Endothelial cell of hepatic sinusoid (primary cell): Measurements from ENCODE around the gene CHD2.
"Not testable (repeated sequence)": the region's sequence is repeated elsewhere in the genome, so short reads cannot be mapped to it uniquely, and the experiment has no call there.

Experiments
- in situ Hi-C: cut with HindIII; loops from 2 replicates; pipeline ENCODE4 v1.10.0; 2017; ENCODE audit warnings: low sequenced_read_pairs

CHD2 gene

DNA sequence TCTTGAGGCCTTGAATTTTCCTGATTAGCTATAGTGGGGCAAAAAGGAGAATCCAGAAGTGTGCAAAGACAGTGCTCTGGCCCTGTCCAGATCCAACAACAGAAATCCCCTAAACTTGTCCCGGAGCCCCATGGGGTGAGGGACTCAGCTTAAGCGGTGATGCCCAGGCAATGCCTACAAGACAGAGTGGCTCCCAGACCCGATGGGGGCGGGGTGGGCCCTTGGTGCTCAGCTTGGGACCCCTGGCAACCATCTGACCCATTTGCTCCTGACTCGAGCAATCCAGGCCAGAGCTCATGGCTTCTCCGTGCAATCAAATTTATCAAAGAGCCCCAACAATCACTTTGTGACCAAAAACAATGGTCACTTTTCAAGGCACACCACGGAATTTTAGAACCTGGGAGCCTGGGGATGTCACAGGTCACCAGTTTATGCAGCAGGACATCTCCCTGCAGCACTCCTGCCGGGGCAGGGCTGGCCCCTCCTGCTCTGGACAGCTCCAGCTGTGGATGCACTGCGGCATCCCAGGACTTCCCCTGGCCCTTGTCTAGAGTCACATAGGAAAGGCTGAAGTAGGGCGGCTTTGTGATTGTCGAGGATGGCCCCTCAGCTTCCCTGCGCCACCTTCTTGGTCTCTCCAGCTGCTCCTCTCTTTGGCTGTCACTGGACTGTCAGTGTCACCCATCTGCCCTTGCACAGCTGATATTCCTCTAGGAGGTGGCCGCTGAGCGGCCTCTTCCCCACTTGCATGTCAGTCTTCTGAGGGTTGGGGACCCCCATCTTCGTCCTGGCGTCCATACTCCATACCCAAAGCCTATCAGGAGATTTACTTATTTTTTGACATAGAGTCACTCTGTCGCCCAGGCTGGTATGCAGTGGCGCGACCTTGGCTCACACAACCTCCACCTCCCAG is 160.5 kb downstream of the CHD2 start:
- in situ Hi-C loops = no loop called here

DNA sequence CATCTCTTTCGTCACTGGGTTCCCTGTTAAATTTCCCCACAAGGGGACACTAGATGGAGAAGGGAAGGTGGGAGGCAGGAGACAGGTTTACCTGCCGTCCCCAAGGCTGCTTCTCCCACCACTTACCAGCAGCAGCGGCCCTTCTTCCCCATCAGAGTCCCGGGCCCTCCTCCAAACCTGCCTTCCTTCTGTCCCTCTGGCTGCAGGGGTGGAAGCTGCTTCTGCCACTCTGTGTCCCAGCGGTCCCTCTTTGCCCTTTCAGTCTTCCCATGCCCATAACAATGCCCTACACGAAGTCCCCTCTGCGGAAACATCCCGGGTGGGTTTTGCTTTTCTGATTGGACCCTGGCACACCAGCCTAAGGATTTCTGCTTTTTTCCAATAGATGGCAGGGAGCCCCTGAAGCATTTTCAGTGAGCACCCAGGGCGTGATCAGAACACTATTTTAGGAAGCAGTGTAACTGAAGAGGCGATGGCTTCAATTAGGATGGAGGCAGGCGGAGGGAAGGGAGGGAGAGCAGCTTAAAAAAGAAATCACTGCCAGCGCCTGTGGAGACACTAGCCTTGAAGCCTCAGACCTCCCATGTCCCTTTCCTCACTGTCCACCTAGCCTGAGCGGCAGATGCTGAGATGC is 162.6 kb downstream of the CHD2 start:
- in situ Hi-C loops = not testable (repeated sequence)

DNA sequence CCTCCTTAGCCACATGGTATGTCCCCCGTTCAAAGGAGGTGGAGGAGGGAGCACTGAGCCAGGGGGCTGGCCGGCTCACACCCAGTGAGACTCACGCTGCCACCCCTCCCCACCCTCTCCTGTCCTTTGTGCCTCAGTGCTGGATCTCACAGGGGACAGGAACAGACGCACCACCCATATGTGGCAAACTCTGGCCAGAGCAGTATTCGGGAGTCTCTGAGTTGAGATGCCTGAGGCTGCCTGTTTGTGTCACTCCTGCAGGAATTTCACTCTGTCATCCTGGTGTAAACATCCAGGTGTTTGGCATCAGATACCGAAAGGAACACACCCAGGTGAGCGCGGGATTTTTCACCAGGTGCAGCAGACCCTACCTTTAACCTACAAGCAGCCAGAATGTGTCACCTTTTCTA is 163.1 kb downstream of the CHD2 start:
- in situ Hi-C loops = no loop called here

DNA sequence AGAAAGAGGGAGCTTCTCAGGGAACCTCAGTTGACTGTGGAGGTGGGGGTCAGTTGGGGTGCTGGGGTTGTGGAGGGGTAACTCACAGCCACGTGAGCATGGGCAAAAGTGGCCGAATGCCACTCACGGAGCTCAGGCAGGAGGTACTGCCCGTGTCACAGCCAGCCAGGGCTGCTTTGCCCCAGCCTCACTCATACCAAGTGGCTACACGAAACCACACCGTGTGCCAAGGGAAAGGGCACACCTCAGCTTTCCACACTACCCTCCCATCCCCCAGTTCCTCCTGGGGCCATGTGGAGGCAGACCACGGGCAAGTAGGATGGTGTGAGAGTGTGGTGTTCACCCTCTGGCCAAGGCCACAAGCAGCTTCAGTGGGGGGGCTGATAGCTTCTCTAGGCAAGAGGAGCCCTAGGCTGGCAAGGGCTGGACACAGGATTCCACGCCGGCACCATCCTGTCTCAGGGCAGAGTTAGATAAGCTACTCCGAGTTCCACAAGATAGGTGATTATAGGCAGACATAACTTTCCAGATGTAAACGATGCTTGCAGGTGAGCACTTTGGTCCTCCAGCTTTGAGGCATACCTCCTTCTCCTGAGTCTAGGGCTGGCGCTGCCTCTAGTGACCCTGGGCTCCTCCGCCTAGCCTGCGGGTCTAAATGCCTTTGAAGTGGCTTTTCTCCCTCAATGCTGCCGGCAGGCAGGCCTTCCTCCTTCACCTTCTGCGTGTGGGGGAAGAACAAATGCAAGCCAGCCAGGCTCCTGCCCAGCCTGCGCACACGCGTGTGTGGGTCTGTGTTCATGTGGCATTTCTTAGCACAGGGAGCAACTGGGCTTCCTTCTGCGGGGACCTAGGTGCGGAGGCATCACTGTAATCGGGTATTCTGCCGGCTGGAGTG is 163.9 kb downstream of the CHD2 start:
- in situ Hi-C loops = no loop called here

DNA sequence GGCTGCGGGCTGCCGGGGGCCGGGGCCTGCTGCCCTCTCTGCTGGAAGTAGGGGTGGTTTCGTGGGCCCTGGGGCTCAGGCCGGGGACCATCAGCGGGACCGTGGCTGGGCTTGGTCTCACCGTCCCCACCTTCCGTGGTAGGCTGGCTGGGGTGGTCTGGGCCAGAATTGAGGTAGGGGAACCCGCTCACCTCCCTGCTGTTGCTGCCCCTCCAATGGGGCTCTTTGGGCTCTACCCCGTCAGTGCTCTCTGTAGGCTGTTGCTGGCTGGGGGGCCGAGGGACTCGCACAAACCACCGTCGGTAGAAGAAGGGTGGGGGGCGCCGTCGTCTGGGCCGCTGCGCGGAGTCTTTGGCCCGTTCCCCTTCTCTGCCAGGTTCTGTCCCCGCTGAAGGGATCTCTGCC is 165.5 kb downstream of the CHD2 start:
- in situ Hi-C loops = no loop called here

DNA sequence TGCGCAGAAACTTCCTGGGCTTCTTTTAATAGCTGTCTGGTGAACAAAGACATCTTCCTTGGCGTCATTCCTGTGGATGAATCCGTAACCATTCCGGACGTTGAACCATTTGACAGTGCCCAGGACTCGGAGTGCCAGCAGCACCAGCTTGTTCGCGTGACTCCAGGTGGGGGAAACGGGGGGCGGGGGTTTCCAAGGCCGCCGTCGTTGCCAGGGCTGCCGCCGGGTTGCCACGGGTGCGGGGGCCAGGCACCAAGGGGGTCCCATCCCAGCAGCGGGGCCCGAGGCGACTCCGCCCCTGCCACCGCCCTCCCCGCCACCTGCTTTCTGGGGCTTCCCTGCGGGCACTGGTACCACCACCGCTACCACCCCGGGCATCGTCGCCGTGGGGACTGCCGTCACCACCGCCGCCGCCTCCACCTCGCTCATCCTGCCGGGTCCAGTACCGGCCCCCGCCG is 166.1 kb downstream of the CHD2 start:
- in situ Hi-C loops = no loop called here

DNA sequence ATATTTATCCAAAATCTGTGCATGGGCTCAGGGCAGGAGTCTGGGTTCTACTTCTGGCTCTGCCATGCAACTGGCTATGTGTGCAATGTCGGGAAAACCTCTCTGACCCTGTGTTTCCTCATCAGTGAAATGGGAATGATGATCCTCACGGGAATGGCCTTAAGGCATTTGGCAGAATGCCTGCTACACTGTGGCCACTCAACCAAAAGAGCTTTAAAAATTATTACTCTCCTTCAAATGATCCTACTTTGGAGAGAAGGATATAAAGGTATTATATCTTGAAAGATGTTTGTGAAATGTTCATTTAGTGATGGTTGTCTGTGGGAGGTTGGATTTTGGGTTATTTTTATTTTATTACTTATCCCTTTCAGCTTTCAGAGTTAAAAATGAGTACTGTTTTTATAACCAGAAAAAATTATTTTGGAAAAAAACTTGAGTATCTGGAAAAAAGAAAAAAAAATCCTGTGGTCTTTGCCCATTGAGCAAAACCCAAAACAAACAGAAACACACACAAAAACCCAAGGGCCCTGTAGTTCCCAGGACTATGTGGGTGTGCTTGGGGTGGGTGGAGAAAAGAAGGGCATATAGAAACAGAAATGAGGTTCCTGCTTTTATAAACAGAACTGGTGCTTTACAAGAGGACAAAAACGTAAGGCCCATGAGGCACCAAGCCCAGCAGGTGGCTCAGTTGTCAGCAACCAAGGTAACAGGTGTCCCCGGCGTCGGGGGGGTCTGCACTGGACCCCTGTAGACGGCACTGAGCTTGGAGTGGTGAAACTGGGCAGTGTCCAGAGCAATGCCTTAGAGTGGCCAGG is 166.9 kb downstream of the CHD2 start:
- in situ Hi-C loops = no loop called here

DNA sequence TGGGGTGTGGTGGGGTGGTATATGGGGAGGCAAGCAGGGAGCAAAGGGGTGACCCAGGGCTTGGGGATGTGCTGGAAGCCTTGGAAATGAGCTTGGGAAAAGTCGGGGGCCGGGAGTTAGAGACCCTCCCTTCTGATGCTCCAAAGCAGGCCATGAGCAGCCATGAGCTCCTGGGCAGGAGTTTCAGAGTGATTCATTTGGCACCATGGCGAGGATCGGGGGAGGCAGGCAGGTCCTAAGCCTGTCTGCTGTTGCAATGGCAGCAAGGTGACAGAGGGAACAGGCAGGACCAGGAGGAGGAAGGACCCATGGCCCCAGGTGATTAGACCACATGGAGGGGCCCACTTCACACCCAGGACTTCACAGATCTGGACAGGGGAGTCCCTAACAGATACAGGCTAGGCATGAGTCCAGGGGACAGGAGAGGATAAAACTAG is 167.5 kb downstream of the CHD2 start:
- in situ Hi-C loops = no loop called here

DNA sequence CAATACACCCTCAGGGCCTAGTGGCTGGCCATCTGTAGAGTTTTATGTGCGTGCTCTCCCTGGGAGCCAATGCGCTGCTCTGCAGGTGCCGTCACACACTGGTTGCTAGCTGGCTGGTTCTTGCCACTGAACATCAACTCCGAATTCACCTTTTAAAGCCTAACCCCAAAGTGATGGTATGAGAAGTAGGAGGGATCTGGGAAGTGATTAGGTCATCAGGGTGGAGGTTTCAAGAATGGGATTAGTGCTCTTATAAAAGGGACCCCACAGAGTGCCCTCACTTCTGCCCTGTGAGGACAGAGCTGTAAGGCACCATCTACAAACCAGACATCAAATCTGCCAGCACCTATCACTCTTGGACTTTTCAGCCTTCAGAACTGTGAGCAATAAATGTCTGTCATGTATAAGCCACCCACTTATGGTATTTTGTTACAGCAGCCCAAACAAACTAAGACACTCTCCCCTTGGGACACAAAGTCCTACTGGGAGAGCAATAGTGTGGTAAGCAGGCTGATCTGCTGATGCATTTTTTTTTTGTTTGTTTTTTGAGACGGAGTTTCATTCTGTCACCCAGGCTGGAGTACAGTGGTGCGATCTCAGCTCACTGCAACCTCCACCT is 168.6 kb downstream of the CHD2 start:
- in situ Hi-C loops = no loop called here

DNA sequence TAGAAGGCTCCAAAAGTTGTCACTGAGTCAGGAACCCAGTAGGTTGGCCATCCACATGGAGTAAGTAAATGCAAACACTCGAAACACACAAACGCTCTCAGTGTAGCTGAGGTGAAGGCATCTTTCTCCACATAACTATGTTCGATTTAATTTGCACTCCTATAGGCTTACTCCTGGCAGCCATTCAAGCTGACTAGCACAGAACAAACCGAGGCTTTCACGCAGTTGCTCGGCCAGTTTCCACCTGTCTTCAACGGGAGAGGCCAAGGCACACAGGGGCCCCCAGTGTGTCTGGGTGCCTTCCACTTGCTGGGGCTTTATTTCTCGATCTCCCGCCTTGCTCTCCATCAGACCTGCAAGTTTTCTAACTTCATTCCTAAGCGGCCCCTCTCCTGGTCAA is 170.0 kb downstream of the CHD2 start:
- in situ Hi-C loops = no loop called here

DNA sequence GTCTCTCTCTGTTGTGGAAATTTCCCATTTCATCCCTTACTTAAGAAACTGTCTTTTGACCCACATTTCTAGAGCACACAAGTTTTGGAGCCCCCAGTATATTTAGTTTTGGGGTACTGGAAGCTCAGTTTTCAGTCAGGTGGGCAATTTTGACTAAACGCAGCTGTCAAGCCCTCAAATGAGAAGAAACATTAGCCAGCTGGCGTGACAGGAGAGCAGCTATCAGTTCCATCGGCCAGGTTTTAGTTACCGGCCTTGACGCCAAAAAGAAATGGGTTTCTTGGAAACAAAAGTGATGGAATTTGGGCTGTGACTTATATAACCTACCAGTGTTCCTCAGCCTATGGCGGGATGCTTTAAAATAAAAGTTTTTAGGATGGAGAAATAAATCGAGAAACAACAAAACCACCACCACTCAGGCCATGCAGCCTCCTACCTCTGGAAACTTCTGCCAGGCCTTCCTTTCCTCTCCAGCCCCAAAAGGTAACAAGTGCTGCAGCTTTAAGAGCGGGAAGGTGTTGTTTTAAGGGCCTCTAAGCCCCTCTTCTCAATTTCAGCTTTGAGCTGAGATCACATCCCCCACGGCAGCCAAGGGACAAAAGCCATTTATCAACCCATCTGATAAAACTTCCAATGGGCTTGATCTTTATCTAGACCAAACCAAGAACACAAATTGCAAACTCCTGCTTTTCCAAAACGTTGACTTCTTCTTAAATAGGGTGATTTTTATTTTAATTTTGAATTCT is 170.6 kb downstream of the CHD2 start:
- in situ Hi-C loops = no loop called here

DNA sequence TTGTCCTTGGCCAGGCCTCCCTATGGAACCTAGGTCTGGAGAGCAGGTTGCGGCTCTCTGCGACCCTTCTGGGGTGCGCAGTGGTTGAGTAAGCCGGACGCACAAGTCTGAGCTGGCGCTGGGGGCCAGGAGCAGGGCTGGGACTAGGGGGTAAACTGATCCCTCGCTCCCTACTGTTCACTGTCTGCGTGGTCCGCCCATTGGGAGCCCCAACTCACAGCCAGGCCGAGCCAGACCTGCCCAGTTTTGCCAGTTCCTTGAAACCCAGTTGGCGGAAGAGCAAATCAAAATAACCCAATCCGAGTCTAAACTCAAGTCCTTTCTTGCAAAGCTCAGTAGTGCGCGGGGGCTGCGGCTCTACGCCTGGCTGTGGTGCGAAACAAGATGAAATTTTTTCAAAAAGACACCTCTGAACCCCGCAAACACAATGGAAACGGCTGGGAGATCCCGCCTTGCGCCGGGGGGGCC is 171.4 kb downstream of the CHD2 start:
- in situ Hi-C loops = no loop called here

DNA sequence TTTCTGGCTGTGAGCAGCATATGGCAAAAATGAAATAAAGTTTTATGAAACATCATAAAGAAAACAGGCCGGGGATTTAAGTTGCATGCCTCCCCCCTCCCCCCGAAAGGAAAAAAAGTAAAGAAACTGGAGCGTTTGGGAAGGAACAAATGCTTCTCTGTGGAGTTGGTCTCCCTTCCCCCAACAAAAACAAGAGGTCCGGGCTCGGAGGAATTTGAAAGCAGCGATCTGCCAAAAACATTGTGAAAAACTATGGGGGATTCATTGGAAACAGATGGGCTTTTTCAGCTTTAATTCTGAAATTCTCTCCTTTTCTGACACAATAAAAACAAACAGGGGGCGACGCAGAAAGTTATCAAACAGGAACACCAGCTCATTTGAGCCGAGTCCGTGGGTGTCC is 171.9 kb downstream of the CHD2 start:
- in situ Hi-C loops = no loop called here

DNA sequence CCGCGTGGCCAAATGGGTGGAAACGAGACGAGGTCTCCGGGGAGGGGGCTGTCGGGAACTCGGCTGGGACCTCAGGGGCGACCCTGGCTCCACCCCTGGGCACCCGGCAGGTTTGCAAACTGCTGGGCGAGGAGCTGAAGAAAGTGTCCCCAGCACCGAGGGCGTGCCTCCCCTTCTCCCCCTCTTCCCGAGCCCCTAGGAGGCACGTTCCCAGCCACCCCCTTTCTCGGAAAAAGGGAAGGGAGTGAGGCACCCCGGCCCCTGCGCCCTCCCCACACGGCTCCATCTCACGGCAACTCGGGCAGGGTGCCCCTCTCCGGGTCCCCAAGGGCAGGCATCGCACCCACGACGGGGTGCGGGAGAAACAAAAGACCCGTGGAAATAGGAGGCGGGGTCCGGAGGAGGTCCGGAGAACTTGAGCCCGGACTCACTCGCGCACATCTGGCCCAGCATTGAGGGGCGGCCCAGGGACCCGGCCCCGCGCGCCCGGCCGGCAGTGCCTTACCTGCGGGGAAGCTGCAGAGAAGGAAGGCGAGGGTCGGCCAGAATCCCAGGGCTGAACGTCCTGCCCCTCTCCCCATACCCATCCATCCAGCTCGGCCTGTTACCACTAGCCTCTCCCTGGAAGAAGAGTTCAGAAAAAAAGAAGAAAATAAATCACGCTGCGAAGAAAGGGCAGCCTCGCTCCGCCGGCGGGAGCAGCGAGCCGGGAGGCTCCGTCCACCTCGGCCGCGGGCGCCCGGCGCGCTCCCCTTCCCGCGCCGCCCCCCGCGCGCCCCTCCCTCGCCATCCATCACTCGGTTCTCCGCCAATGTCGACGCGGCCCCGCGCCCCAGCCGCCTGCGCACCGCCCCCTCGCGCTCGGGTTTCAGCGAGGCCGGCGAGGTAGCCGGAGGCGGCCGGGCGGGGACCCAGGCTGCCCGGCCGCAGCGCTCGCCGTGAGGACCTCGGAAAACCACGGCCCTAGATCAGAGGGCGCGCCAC is 172.6 kb downstream of the CHD2 start:
- in situ Hi-C loops = no loop called here

DNA sequence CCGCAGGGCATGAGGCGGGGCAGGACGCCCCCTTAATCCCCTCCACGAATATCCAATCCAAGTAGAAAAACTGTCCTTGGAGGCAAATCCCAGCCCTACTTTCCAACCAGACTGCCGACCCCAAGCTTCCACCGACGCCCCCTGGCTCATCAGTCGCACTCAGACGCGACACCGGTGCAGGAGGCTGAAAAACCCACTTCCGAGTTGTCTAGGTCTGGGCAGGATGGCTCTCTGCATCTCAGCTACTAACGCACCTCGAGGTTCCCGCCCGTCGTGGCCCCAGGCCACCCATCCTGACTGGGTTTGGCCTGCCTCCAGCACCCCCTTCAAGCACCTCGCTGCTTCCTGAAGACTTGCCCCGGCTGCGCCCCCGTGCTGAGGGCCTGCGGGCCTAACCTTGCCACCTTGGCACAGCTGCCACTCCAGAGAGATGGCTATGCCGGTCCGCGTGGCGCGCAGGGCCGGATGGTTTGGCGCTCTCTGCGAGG is 173.4 kb downstream of the CHD2 start:
- in situ Hi-C loops = no loop called here

DNA sequence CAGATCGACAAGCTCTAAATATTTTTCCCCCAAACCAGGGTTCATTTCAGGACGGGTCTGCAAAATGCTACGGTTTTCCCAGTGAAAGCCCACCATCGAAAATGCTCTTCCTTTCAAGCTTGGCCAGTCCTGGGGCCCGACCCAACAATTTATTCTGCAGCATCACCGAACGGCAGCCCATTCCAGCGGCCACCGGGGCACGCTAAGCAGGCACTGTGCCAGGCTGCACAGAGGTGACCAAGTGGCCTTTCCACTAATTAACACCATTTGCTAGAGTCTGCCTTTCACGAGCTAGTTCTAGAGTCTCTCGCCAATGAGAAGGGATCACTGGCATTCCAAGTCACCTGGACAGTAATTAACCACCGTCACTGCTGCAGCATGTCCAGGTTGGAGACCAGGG is 174.5 kb downstream of the CHD2 start:
- in situ Hi-C loops = no loop called here

DNA sequence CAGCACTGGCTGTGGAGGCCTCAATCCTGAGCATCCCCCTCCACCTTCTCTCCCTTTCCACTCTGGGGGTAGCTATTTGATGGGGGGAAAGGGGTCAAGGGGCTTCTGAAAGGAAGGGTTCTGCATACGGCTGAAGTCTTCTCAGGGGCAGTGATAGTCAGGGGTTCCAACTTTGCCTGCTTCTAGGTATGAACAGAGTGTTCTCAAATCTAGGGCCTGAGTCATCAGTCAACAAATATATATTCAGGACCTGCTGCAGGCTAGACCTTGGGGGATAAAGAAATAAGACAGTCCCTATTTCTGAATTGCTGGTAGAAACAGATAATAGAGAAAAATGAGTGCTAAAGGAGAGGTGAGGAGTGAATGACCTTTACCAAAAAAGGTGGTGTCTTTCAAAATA is 176.1 kb downstream of the CHD2 start:
- in situ Hi-C loops = no loop called here

DNA sequence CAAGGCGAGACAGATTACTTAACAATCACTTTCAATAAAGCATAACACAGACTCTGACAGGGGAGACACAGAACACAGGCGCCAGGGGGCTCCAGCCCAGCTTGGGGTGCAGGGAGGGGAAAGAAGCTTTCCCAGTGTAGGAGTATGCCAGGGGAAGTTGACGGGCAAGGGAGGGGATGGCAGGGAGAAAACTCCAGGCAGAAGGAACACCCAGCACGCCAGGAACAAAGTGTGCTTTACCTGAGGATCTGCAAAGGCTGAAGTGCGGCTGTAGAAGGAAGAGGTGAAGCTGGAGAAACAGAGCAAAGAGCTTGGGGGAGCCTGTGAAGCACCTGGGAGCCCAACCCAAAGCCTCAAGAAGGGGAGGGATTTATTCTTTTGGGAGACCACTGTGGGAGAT is 176.8 kb downstream of the CHD2 start:
- in situ Hi-C loops = no loop called here
